Measurements from ENCODE around the gene HSH2D. TPM values are rescaled to one million over a fixed set of nuclear protein-coding genes. Genes with fewer than 3 reads are reported as not detected.

The HSH2D gene
- total RNA-seq, 2 donors from 2014 or later: 0.66 to 0.68 TPM

DNA sequence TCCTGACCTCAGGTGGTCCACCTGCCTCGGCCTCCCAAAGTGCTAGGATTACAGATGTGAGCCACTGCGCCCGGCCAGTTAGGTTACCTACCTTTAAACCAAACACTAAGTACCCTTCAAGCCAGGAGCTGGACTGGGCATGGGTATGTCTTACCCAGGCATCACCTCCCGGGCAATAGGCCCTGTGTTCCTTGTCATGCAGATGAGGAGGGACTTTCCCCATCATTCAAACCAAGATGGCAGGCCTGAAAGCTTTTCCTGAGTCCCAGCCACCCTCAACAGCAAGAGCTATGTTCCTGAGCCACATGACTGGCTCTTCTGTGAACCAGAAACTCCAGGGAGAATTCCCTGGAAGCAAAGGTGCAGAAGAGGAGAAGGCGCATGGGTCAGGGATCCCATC is 22.3 kb upstream of the HSH2D start:
- Mint-ChIP-seq H3K36me3 (ENCODE audit: low read depth) (peaks cover 53% of the 10 kb centered on the region), H3K4me1 (no peaks in the 10 kb centered on the region)
- peaks cover 55% of the 10 kb centered on the region for H3K36me3 ChIP-seq (ENCODE audit: control insufficient read depth, insufficient read depth, low read length)

DNA sequence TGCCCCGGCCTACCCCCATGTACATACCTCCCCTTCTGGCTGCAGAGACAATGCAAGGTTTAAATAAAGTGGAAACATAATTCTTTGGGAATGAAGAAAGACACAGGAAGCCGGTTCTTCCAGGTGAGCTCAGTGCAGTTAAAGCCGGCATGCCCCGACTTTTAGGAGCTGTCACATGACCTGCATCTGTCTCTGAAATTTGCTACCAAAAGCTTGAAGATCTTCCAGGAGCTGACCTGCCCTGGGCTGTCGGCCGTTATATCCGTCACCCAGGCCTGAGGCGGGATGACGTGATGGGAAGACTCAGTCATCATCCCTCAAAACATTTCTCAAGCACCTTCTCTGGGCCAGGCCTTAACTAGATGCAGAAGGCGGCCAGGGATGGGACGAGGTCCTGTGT is 21.5 kb upstream of the HSH2D start:
- Mint-ChIP-seq H3K4me3 (no peak overlapping the region), H3K36me3 (ENCODE audit: low read depth) (peaks cover 59% of the 10 kb centered on the region), H3K27ac (no peak overlapping the region), H3K4me1 (no peaks in the 10 kb centered on the region), H3K9me3 (no peaks in the 10 kb centered on the region), H3K27me3 (ENCODE audit: insufficient read depth) (no peaks in the 10 kb centered on the region)
- Histone ChIP-seq H3K27me3 (ENCODE audit: control insufficient read depth, insufficient read depth, low read length, poor library complexity, severe bottlenecking) (no peaks in the 10 kb centered on the region), H3K9me3 (ENCODE audit: control insufficient read depth, low read length) (no peaks in the 10 kb centered on the region), H3K27ac (ENCODE audit: low read depth, low read length) (no peak overlapping the region), H3K9ac (ENCODE audit: extremely low read depth, low read length, poor library complexity, severe bottlenecking) (no peak overlapping the region), H3K36me3 (ENCODE audit: control insufficient read depth, insufficient read depth, low read length) (peaks cover 57% of the 10 kb centered on the region), H3K4me3 (ENCODE audit: low read length) (no peak overlapping the region), H3K4me1 (ENCODE audit: control insufficient read depth, insufficient read depth, low read length) (no peaks in the 10 kb centered on the region)
- WGBS, 2 experiments (ENCODE audit: insufficient coverage in 1 of 2, insufficient read length in 1 of 2): 95 to 97% methylated on average over 8 to 11 of the region's 11 CpGs
- no peak for TF ChIP-seq CTCF (conservative IDR thresholded peaks at IDR 0.05)
- DNase-seq: no peak

More for the DNA sequence above, 22.3 kb upstream of the HSH2D start:
- no peak for DNase-seq
- Histone ChIP-seq H3K27ac (ENCODE audit: low read depth, low read length) (no peak overlapping the region), H3K4me1 (ENCODE audit: control insufficient read depth, insufficient read depth, low read length) (no peaks in the 10 kb centered on the region), H3K9me3 (ENCODE audit: control insufficient read depth, low read length) (no peaks in the 10 kb centered on the region), H3K27me3 (ENCODE audit: control insufficient read depth, insufficient read depth, low read length, poor library complexity, severe bottlenecking) (no peaks in the 10 kb centered on the region), H3K4me3 (ENCODE audit: low read length) (no peak overlapping the region), H3K9ac (ENCODE audit: extremely low read depth, low read length, poor library complexity, severe bottlenecking) (no peak overlapping the region)
- no peak overlapping the region for H3K4me3 Mint-ChIP-seq
- 86 to 96% methylated on average over 2 to 5 of the region's 5 CpGs for WGBS, 2 experiments (ENCODE audit: insufficient coverage in 1 of 2, insufficient read length in 1 of 2)
- no peak for TF ChIP-seq CTCF (conservative IDR thresholded peaks at IDR 0.05)
- no peaks in the 10 kb centered on the region for H3K9me3 Mint-ChIP-seq
- no peak overlapping the region for H3K27ac Mint-ChIP-seq
- H3K27me3 Mint-ChIP-seq (ENCODE audit: insufficient read depth): no peaks in the 10 kb centered on the region

DNA sequence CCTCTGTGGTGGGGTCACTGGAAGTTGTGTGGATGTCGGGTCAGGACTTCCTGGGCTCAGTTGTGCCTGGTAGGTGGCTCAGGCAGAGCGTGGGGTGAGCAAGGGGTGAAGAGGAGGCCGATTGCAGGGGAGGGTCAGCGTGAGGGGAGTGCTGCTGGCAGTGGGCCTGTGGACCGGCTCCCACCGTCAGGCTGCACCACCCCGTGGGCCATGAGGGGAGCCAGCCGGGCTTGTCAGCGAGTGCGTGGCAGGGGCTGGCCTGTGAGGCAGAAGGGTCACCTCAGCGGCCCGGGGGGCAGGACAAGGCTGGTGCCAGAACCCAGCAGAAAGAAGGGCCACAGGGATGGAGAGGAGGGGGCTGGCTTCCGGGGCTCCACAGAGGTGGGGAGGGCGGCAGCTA is 18.5 kb upstream of the HSH2D start:
- Mint-ChIP-seq H3K27ac (no peak overlapping the region), H3K36me3 (ENCODE audit: low read depth) (peaks cover 58% of the 10 kb centered on the region), H3K9me3 (no peaks in the 10 kb centered on the region), H3K4me3 (no peak overlapping the region), H3K4me1 (no peaks in the 10 kb centered on the region), H3K27me3 (ENCODE audit: insufficient read depth) (no peaks in the 10 kb centered on the region)
- H3K9ac ChIP-seq (ENCODE audit: extremely low read depth, low read length, poor library complexity, severe bottlenecking): no peak overlapping the region
- TF ChIP-seq CTCF (conservative IDR thresholded peaks at IDR 0.05): no peak
- H3K27ac ChIP-seq (ENCODE audit: low read depth, low read length): no peak overlapping the region
- peaks cover 54% of the 10 kb centered on the region for H3K36me3 ChIP-seq (ENCODE audit: control insufficient read depth, insufficient read depth, low read length)
- DNase-seq: no peak
- no peak overlapping the region for H3K4me3 ChIP-seq (ENCODE audit: low read length)
- H3K4me1 ChIP-seq (ENCODE audit: control insufficient read depth, insufficient read depth, low read length): no peaks in the 10 kb centered on the region
- WGBS, 2 experiments (ENCODE audit: insufficient coverage in 1 of 2, insufficient read length in 1 of 2): 93 to 98% methylated on average over 9 to 14 of the region's 14 CpGs
- H3K27me3 ChIP-seq (ENCODE audit: control insufficient read depth, insufficient read depth, low read length, poor library complexity, severe bottlenecking): no peaks in the 10 kb centered on the region
- no peaks in the 10 kb centered on the region for H3K9me3 ChIP-seq (ENCODE audit: control insufficient read depth, low read length)

All from endodermal cell (in vitro differentiated cells).